ENCODE data around the gene SBF2. TPM values are rescaled to one million over a fixed set of nuclear protein-coding genes. Genes with fewer than 3 reads are reported as not detected.

SBF2 gene
- total RNA-seq, 1 donor from 2014 or later, result 30.7 TPM

DNA sequence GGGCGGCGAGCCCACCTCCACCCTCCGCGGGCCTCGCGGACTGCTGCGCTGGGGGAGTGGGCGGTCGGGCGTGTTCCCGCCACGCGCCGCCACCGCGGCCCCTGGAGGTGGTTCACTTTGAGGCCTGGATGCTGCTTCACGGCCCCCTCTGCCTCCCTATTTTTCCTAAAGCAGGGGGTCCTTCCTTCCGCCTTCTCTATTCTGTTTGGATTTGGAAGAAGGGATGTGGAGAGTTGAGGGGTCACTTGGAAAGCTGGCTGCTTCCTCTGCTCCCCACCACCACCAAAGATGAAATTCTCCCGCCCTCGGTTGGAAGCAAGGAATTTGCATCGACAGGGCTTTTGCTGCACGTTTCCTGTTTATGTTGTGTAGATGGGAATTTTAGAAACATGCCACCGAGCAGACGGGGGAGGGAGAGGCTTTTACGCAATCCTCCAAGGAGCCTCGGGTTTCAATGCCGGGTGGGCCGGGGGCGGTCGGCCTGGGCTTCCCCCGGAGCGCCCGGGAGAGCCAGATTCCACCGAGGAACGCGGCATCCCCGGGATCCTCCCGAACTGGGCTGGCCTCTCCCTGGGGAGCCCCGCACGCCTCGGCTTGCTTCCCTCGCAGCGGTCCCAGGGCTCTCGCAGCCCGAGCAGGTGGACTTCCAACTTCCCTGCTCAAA is 403 bp upstream of the SBF2 start:
- H3K27ac Mint-ChIP-seq (ENCODE audit: unreplicated experiment), result peak overlapping the region; percentile 31
- no peak for TF ChIP-seq CTCF (IDR thresholded peaks at IDR 0.05; ENCODE audit: partially characterized antibody, unreplicated experiment)
- peak overlapping the region; percentile 93 for H3K4me3 Mint-ChIP-seq (ENCODE audit: unreplicated experiment)
- H3K4me1 Mint-ChIP-seq (ENCODE audit: low read depth, unreplicated experiment), result no peaks in the 10 kb centered on the region
- H3K27me3 Mint-ChIP-seq (ENCODE audit: unreplicated experiment), result peaks cover 2% of the 10 kb centered on the region
- H3K36me3 Mint-ChIP-seq (ENCODE audit: unreplicated experiment), result no peaks in the 10 kb centered on the region
- H3K9me3 Mint-ChIP-seq (ENCODE audit: unreplicated experiment), result peaks cover 4% of the 10 kb centered on the region
- DNase-seq, result peak; percentile 56

DNA sequence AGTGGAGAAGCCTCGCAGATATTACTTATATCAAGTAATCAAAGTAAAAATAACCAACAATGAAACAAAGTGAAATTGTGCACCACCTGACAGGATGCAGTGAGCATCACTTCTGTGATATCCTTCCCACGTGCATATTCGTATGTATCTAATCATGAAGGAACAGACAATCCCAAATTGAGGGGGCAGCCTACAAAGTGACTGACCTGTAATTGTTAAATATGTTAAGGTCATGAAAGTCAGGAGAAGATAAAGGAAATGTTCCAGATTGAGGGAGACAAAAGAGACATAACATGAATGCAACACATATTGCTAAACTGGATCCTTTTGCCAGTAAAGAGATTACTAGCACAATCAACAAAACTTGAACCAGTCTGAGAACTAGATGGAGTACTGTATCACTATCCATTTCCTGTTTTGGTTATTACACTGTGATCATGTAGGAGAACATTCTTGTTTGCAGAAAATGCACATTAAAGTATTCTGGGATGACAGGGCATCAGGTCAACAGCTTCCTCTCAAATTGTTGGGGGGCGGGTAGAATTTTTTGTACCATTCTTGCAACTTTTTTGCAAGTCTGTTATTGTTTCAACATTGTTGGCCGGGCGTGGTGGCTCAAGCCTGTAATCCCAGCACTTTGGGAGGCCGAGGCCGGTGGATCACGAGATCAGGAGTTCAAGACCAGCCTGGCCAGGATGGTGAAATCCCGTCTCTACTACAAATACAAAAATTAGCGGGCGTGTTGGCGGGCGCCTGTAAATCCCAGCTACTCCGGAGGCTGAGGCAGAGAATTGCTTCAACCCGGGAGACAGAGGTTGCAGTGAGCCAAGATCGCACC is 2.0 kb downstream of the SBF2 start:
- TF ChIP-seq CTCF (IDR thresholded peaks at IDR 0.05; ENCODE audit: partially characterized antibody, unreplicated experiment), result no peak
- H3K27me3 Mint-ChIP-seq (ENCODE audit: unreplicated experiment), result peaks cover 4% of the 10 kb centered on the region
- peaks cover 4% of the 10 kb centered on the region for H3K9me3 Mint-ChIP-seq (ENCODE audit: unreplicated experiment)
- H3K36me3 Mint-ChIP-seq (ENCODE audit: unreplicated experiment), result no peaks in the 10 kb centered on the region
- no peak overlapping the region for H3K27ac Mint-ChIP-seq (ENCODE audit: unreplicated experiment)
- H3K4me3 Mint-ChIP-seq (ENCODE audit: unreplicated experiment), result no peak overlapping the region
- H3K4me1 Mint-ChIP-seq (ENCODE audit: low read depth, unreplicated experiment), result no peaks in the 10 kb centered on the region
- DNase-seq, result no peak

- Mint-ChIP-seq H3K27me3 (ENCODE audit: unreplicated experiment) (peaks cover 3% of the 10 kb centered on the region), H3K4me1 (ENCODE audit: low read depth, unreplicated experiment) (peaks cover 4% of the 10 kb centered on the region), H3K4me3 (ENCODE audit: unreplicated experiment) (no peak overlapping the region), H3K9me3 (ENCODE audit: unreplicated experiment) (peaks cover 3% of the 10 kb centered on the region), H3K27ac (ENCODE audit: unreplicated experiment) (no peak overlapping the region), H3K36me3 (ENCODE audit: unreplicated experiment) (no peaks in the 10 kb centered on the region)
- DNase-seq, result no peak
- TF ChIP-seq CTCF (IDR thresholded peaks at IDR 0.05; ENCODE audit: partially characterized antibody, unreplicated experiment), result no peak
Observed at GRCh38 chr11:10289765-10290380, 4.1 kb downstream of the SBF2 start.

- Mint-ChIP-seq H3K27ac (ENCODE audit: unreplicated experiment) (no peak overlapping the region), H3K9me3 (ENCODE audit: unreplicated experiment) (peaks cover 2% of the 10 kb centered on the region), H3K4me1 (ENCODE audit: low read depth, unreplicated experiment) (peaks cover 4% of the 10 kb centered on the region), H3K36me3 (ENCODE audit: unreplicated experiment) (no peaks in the 10 kb centered on the region), H3K4me3 (ENCODE audit: unreplicated experiment) (no peak overlapping the region), H3K27me3 (ENCODE audit: unreplicated experiment) (peaks cover 2% of the 10 kb centered on the region)
- TF ChIP-seq CTCF (IDR thresholded peaks at IDR 0.05; ENCODE audit: partially characterized antibody, unreplicated experiment), result no peak
- DNase-seq, result no peak
Observed at GRCh38 chr11:10288881-10289764, 4.9 kb downstream of the SBF2 start.

All from glutamatergic neuron (in vitro differentiated cells).